Naive thymus-derived CD8-positive, alpha-beta T cell (primary cell): ENCODE measurements around the gene CDC27. TPM values are rescaled to one million over a fixed set of nuclear protein-coding genes. Genes with fewer than 3 reads are reported as not detected.
"Not testable (repeated sequence)": the region's sequence is repeated elsewhere in the genome, so short reads cannot be mapped to it uniquely, and the experiment has no call there.

Experiments used
- ATAC-seq, 2 donors: fragments of 150-1000 bp; cut with Tn5 transposase in 1 of 2; sonication (Bioruptor Pico), chemical (Tn5 transposase) in 1 of 2; 1 replicate in 1 of 2; 2 replicates in 1 of 2; pipeline ENCODE4 v1.10.0; 2021; ENCODE audit warnings: mild to moderate bottlenecking in 2 of 2, moderate library complexity in 2 of 2
- POLR2A ChIA-PET: fragments of 350-600 bp; sonication (Branson Sonifier 250); formaldehyde crosslinking; loops from one replicate; lab custom pipeline; 2021; ENCODE audit warnings: antibody characterized with exemption; lab: Charles Lee
- DNase-seq, 10 donors: peaks; one replicate each; pipeline versions ENCODE4 v3.0.0 to v3.0.0-alpha.2; 2020 to 2022
- H3K27ac Mint-ChIP-seq, 10 donors: one replicate each; pipeline ENCODE4 v1.8.0; 2020 to 2022; ENCODE audit warnings: mild to moderate bottlenecking in 10 of 10, mixed read lengths in 10 of 10, moderate library complexity in 4 of 10, inconsistent platforms in 1 of 10
- H3K27me3 Mint-ChIP-seq, 5 donors: one replicate each; pipeline ENCODE4 v1.8.0; 2021 to 2022; ENCODE audit warnings: mixed read lengths in 5 of 5
- H3K36me3 Mint-ChIP-seq, 3 donors: one replicate each; pipeline ENCODE4 v1.8.0; 2020 to 2022; ENCODE audit warnings: mixed read lengths in 3 of 3, mild to moderate bottlenecking in 2 of 3, inconsistent platforms in 1 of 3
- H3K4me1 Mint-ChIP-seq, 4 donors: one replicate each; pipeline ENCODE4 v1.8.0; 2021 to 2022; ENCODE audit warnings: mixed read lengths in 4 of 4
- H3K4me3 Mint-ChIP-seq, 10 donors: one replicate each; pipeline ENCODE4 v1.8.0; 2020 to 2022; ENCODE audit warnings: mild to moderate bottlenecking in 10 of 10, mixed read lengths in 10 of 10, moderate library complexity in 6 of 10, inconsistent platforms in 1 of 10
- H3K9me3 Mint-ChIP-seq, 9 donors: one replicate each; pipeline ENCODE4 v1.8.0; 2020 to 2022; ENCODE audit warnings: mixed read lengths in 9 of 9, mild to moderate bottlenecking in 3 of 9, inconsistent platforms in 1 of 9, moderate library complexity in 1 of 9
- polyA plus RNA-seq, 3 donors: library from polyadenylated mRNA; unstranded; fragments of 300-500 nt; fragmentation: Illumina TruSeq; gene quantifications; one replicate each; pipeline ENCODE4 v1.2.3, GENCODE V29; 2021
- total RNA-seq, 8 experiments: library from RNA in 2 of 8; stranded (reverse) in 2 of 8; gene quantifications; one replicate each; pipeline ENCODE4 v1.2.3 and lab custom pipeline; 2021 to 2026

Gene CDC27
- total and polyA plus RNA-seq, 5 experiments from 2014 or later, result 55.8 to 77.0 (median 70.7) TPM

DNA sequence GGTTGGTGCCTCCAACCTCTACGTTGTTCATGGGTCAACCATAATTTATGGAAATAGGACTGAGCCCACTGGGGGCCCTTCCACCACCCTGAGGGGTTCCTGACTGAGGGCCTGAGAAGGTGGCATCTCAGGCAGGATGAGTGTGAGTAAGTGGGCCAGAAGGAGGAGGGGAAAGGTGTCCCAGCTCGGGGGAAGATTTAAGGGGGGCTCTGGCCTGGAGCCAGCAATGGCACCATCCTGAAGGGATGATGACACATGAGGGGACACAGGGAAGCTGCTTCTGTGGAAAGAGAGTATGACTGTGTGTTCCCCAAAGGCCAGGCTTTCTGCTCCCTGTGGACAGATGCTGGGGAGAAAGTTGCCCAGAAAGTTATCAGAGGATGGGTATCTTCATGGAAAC lies 38.8 kb upstream of the CDC27 start:
- peaks cover 9 to 22% (median 13%) of the 10 kb centered on the region in 4 donors for H3K4me1 Mint-ChIP-seq
- ATAC-seq, result no peak
- POLR2A ChIA-PET, result interaction anchor here (0.6 kb wide), 1 partner anchor 328 kb away, joined by 6 read pairs; no protein-coding TSS in a partner anchor
- peaks cover 1 to 11% (median 6%) of the 10 kb centered on the region in 5 donors for H3K27me3 Mint-ChIP-seq
- H3K9me3 Mint-ChIP-seq, result peaks cover 0 to 11% (median 0%) of the 10 kb centered on the region in 9 donors
- peak overlapping the region in 2 of 10 donors; percentile 27 to 33 for H3K27ac Mint-ChIP-seq
- H3K4me3 Mint-ChIP-seq, result no peak overlapping the region
- DNase-seq, result no peak
- H3K36me3 Mint-ChIP-seq, result peaks cover 0 to 9% (median 0%) of the 10 kb centered on the region in 3 donors

GRCh38 chr17:47225911-47226688 lies 37.0 kb upstream of the CDC27 start:
- POLR2A ChIA-PET, result interaction anchor here (0.7 kb wide), 1 partner anchor 15 kb away, joined by 3 read pairs; no protein-coding TSS in a partner anchor
- ATAC-seq (no peak), DNase-seq (no peak)
- Mint-ChIP-seq H3K9me3 (peaks cover 0 to 11% (median 0%) of the 10 kb centered on the region in 9 donors), H3K36me3 (peaks cover 0 to 9% (median 0%) of the 10 kb centered on the region in 3 donors), H3K27me3 (peaks cover 1 to 11% (median 6%) of the 10 kb centered on the region in 5 donors), H3K4me3 (no peak overlapping the region), H3K4me1 (peaks cover 13 to 27% (median 19%) of the 10 kb centered on the region in 4 donors), H3K27ac (peak overlapping the region in 4 of 10 donors; percentile 40 to 72 (median 44))

GRCh38 chr17:47225436-47225858 lies 36.4 kb upstream of the CDC27 start:
- DNase-seq (no peak), ATAC-seq (no peak)
- Mint-ChIP-seq H3K4me1 (peaks cover 13 to 27% (median 25%) of the 10 kb centered on the region in 4 donors), H3K27ac (peak overlapping the region in 5 of 10 donors; percentile 40 to 72 (median 49)), H3K9me3 (peaks cover 0 to 11% (median 0%) of the 10 kb centered on the region in 9 donors), H3K27me3 (peaks cover 0 to 6% (median 2%) of the 10 kb centered on the region in 5 donors), H3K4me3 (no peak overlapping the region), H3K36me3 (peaks cover 0 to 9% (median 0%) of the 10 kb centered on the region in 3 donors)
- POLR2A ChIA-PET, result interaction anchor here (0.7 kb wide), 1 partner anchor 15 kb away, joined by 3 read pairs; no protein-coding TSS in a partner anchor

GRCh38 chr17:47224966-47225365 lies 35.9 kb upstream of the CDC27 start:
- H3K4me1 Mint-ChIP-seq, result peaks cover 18 to 27% (median 25%) of the 10 kb centered on the region in 4 donors
- H3K9me3 Mint-ChIP-seq, result peaks cover 0 to 11% (median 0%) of the 10 kb centered on the region in 9 donors
- H3K4me3 Mint-ChIP-seq, result no peak overlapping the region
- H3K36me3 Mint-ChIP-seq, result peaks cover 0 to 9% (median 0%) of the 10 kb centered on the region in 3 donors
- DNase-seq, result no peak
- ATAC-seq, result no peak
- POLR2A ChIA-PET, result interaction anchor here (0.7 kb wide), 1 partner anchor 14 kb away, joined by 3 read pairs; no protein-coding TSS in a partner anchor
- peaks cover 0 to 2% (median 0%) of the 10 kb centered on the region in 5 donors for H3K27me3 Mint-ChIP-seq
- peak overlapping the region in 4 of 10 donors; percentile 19 to 49 (median 41) for H3K27ac Mint-ChIP-seq

- peaks cover 0 to 11% (median 0%) of the 10 kb centered on the region in 9 donors for H3K9me3 Mint-ChIP-seq
- POLR2A ChIA-PET, result not testable (repeated sequence)
These were observed 35.0 kb upstream of the CDC27 start for GRCh38 chr17:47224077-47224476.

DNA sequence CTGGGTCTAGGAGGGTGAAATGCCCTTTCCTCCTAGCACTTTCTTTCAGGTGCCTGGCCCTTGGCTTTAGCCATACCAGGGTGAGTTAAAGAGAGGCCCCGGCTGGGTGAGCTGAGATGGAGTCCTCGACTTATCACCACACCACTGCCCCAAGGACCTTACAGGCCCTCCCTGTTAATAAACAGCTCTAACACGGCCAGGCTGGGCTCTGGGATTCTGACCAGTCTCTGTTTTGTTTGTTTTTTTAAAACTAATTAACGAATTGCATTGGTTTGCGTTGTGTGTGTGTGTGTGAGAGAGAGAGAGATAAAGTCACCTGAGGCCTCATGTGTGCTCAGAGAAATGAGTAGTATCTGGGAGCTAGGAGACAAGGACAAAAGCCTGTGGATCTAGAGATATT lies 34.4 kb upstream of the CDC27 start:
- POLR2A ChIA-PET, result no interaction called here
- H3K9me3 Mint-ChIP-seq, result peaks cover 0 to 11% (median 0%) of the 10 kb centered on the region in 9 donors

More at GRCh38 chr17:47224077-47224476, 35.0 kb upstream of the CDC27 start:
- ATAC-seq, H3K27me3 Mint-ChIP-seq, DNase-seq, H3K36me3 Mint-ChIP-seq, H3K4me3 Mint-ChIP-seq: not testable (repeated sequence)
- Mint-ChIP-seq H3K4me1 (peaks cover 14 to 28% (median 26%) of the 10 kb centered on the region in 4 donors), H3K27ac (peak overlapping the region in 2 of 10 donors; percentile 33 to 58)

DNA sequence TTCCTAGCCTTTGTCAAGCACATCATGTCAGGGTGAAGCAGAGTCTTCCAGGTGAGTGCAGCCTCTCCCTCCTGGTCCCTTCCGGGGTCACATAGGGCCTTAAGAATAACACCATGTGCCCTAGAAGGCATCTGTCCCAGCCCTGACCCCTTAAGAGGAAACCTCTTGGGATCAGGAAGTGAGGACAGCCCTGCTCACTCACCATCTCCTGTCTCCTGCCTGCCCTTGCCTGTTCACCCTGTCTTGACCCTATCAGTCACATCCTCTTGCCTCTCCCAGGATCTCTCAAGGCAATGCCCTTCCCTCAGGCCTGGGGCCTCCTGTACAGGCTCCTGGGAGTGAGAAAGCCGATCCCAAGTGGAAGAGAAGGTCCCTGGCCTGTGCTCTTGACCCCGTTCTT lies 33.9 kb upstream of the CDC27 start:
- peak overlapping the region in 5 of 10 donors; percentile 33 to 84 (median 65) for H3K27ac Mint-ChIP-seq
- ATAC-seq, result no peak
- H3K27me3 Mint-ChIP-seq, result no peaks in the 10 kb centered on the region
- peaks cover 0 to 9% (median 0%) of the 10 kb centered on the region in 3 donors for H3K36me3 Mint-ChIP-seq
- no peak for DNase-seq
- peaks cover 0 to 11% (median 0%) of the 10 kb centered on the region in 9 donors for H3K9me3 Mint-ChIP-seq
- H3K4me1 Mint-ChIP-seq, result peaks cover 16 to 39% (median 35%) of the 10 kb centered on the region in 4 donors
- no peak overlapping the region for H3K4me3 Mint-ChIP-seq
- POLR2A ChIA-PET, result no interaction called here

More for the DNA sequence above, 34.4 kb upstream of the CDC27 start:
- no peak for ATAC-seq
- Mint-ChIP-seq H3K4me1 (peaks cover 16 to 34% (median 32%) of the 10 kb centered on the region in 4 donors), H3K27me3 (no peaks in the 10 kb centered on the region), H3K36me3 (peaks cover 0 to 9% (median 0%) of the 10 kb centered on the region in 3 donors), H3K27ac (peak overlapping the region in 4 of 10 donors; percentile 33 to 65 (median 58)), H3K4me3 (no peak overlapping the region)
- DNase-seq, result no peak

GRCh38 chr17:47222047-47222446 lies 33.0 kb upstream of the CDC27 start:
- POLR2A ChIA-PET, result interaction anchor here (1.2 kb wide), 1 partner anchor 14 kb away, joined by 4 read pairs; no protein-coding TSS in a partner anchor
- no peak for DNase-seq
- Mint-ChIP-seq H3K4me1 (peaks cover 16 to 46% (median 37%) of the 10 kb centered on the region in 4 donors), H3K9me3 (peaks cover 0 to 11% (median 0%) of the 10 kb centered on the region in 9 donors), H3K27ac (peak overlapping the region in 7 of 10 donors; percentile 25 to 87 (median 54)), H3K27me3 (no peaks in the 10 kb centered on the region), H3K4me3 (no peak overlapping the region), H3K36me3 (peaks cover 0 to 9% (median 0%) of the 10 kb centered on the region in 3 donors)
- ATAC-seq, result no peak

DNA sequence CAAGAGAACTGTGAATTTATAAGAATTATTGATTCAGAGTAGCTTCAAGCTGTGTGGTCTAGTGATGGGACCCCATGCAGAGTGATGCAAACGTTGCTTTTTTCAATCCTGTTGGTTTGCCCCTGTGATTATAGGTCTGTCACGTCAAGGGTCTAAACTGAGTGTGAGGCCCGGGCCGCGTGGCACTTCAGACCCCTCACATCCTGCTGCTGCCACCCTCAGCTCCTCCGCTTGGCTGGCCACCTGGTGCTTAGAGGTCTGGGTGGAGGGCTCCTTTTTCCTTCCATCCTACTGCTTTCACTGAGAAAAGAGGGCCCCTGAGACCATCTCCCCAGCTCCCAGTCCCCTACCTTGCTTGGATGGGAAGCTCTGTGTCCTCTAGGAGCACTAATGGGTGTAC lies 32.1 kb upstream of the CDC27 start:
- no peak for DNase-seq
- Mint-ChIP-seq H3K9me3 (peaks cover 0 to 11% (median 0%) of the 10 kb centered on the region in 9 donors), H3K27ac (peak overlapping the region; percentile 40 to 88 (median 74)), H3K36me3 (peaks cover 0 to 9% (median 0%) of the 10 kb centered on the region in 3 donors), H3K4me1 (peaks cover 16 to 52% (median 39%) of the 10 kb centered on the region in 4 donors), H3K4me3 (peak overlapping the region in 4 of 10 donors; percentile 7 to 22 (median 15)), H3K27me3 (no peaks in the 10 kb centered on the region)
- peak; percentile 4 to 18 for ATAC-seq
- POLR2A ChIA-PET, result interaction anchor here (1.2 kb wide), 1 partner anchor 13 kb away, joined by 4 read pairs; no protein-coding TSS in a partner anchor

- H3K9me3 Mint-ChIP-seq, result peaks cover 0 to 11% (median 0%) of the 10 kb centered on the region in 9 donors
- peaks cover 0 to 9% (median 0%) of the 10 kb centered on the region in 3 donors for H3K36me3 Mint-ChIP-seq
- H3K27ac Mint-ChIP-seq, result peak overlapping the region; percentile 40 to 90 (median 80)
- H3K27me3 Mint-ChIP-seq, result no peaks in the 10 kb centered on the region
- peak; percentile 46 to 48 for ATAC-seq
- POLR2A ChIA-PET, result interaction anchor here (0.8 to 1.4 kb wide), 2 partner anchors 21 to 103 kb away, joined by 4 to 5 read pairs; partner anchors contain the start of gene EFCAB13
- DNase-seq, result peak in 4 of 10 donors; percentile 20 to 47 (median 33)
- peaks cover 16 to 54% (median 39%) of the 10 kb centered on the region in 4 donors for H3K4me1 Mint-ChIP-seq
- peak overlapping the region in 9 of 10 donors; percentile 20 to 74 (median 60) for H3K4me3 Mint-ChIP-seq
These were observed 31.5 kb upstream of the CDC27 start for GRCh38 chr17:47220531-47220999.

- ATAC-seq (no peak), DNase-seq (no peak)
- H3K4me3 Mint-ChIP-seq, result peak overlapping the region in 9 of 10 donors; percentile 20 to 74 (median 60)
- POLR2A ChIA-PET, result interaction anchor here (0.8 to 1.4 kb wide), 2 partner anchors 22 to 104 kb away, joined by 4 to 5 read pairs; partner anchors contain the start of gene EFCAB13
- H3K36me3 Mint-ChIP-seq, result peaks cover 0 to 9% (median 0%) of the 10 kb centered on the region in 3 donors
- H3K27me3 Mint-ChIP-seq, result no peaks in the 10 kb centered on the region
- peak overlapping the region; percentile 40 to 90 (median 86) for H3K27ac Mint-ChIP-seq
- H3K4me1 Mint-ChIP-seq, result peaks cover 16 to 54% (median 39%) of the 10 kb centered on the region in 4 donors
- peaks cover 0 to 11% (median 0%) of the 10 kb centered on the region in 9 donors for H3K9me3 Mint-ChIP-seq
These were observed 30.8 kb upstream of the CDC27 start for GRCh38 chr17:47219621-47220475.
